Stomach (tissue), 9 donors: ENCODE data around the gene FOSL2. TPM values are rescaled to one million over a fixed set of nuclear protein-coding genes. Genes with fewer than 3 reads are reported as not detected.

Experiments
- DNase-seq, 2 donors: peaks; one replicate each; pipeline versions ENCODE4 v3.0.0 to v3.0.0-alpha.2; 2013 to 2019
- H3K27ac ChIP-seq, 5 donors: fragments of 200-600 bp in 4 of 5; sonication (generic) in 4 of 5; one replicate each; pipeline ENCODE4 v1.5.1; 2013 to 2019; ENCODE audit warnings: mild to moderate bottlenecking in 1 of 5, moderate library complexity in 1 of 5
- H3K27me3 ChIP-seq, 3 donors: fragments of 200-600 bp; sonication (generic); one replicate each; pipeline ENCODE4 v1.5.1; 2017 to 2019; ENCODE audit warnings: mixed run types in 1 of 3
- H3K36me3 ChIP-seq, 4 donors: fragments of 200-600 bp; sonication (generic); 1 replicate in 3 of 4; 2 replicates in 1 of 4; pipeline ENCODE4 v1.5.1; 2016 to 2019
- H3K4me1 ChIP-seq, 4 donors: fragments of 200-600 bp; sonication (generic); one replicate each; pipeline ENCODE4 v1.5.1; 2016 to 2019
- H3K4me3 ChIP-seq, 4 donors: fragments of 200-600 bp; sonication (generic) in 3 of 4; one replicate each; pipeline ENCODE4 v1.5.1; 2016 to 2019; ENCODE audit warnings: mild to moderate bottlenecking in 1 of 4
- H3K9me3 ChIP-seq, 4 donors: fragments of 200-600 bp; sonication (generic); one replicate each; pipeline ENCODE4 v1.5.1; 2016 to 2019
- CTCF ChIP-seq, 7 experiments: fragments of 450-650 bp in 4 of 7; fragments of 200-600 bp in 3 of 7; sonication (generic) in 3 of 7; IDR thresholded peaks; one replicate each; pipeline ENCODE4 v1.5.1; 2016 to 2019; ENCODE audit warnings: antibody characterized with exemption in 7 of 7, control low read depth in 2 of 7, mild to moderate bottlenecking in 1 of 7
- EP300 ChIP-seq: sonication (generic); formaldehyde crosslinking; IDR thresholded peaks from one replicate; pipeline ENCODE4 v1.6.1; 2017; ENCODE audit warnings: antibody characterized with exemption
- POLR2A ChIP-seq, 4 donors: fragments of 450-650 bp; IDR thresholded peaks; one replicate each; pipeline ENCODE4 v1.6.1; 2016; ENCODE audit warnings: antibody characterized with exemption in 4 of 4, control low read depth in 2 of 4, mild to moderate bottlenecking in 1 of 4, moderate library complexity in 1 of 4
- POLR2AphosphoS5 ChIP-seq, 3 donors: sonication (generic); formaldehyde crosslinking; IDR thresholded peaks; one replicate each; pipeline ENCODE4 v1.6.1; 2016; ENCODE audit warnings: antibody characterized with exemption in 3 of 3
- WGBS, 5 donors: extraction: QIAGEN DNeasy Blood & Tissue Kit in 3 of 5; methylation state at CpG; one replicate each; pipeline versions ENCODE4 v1.1.5 to v1.1.7; 2013 to 2018; 5-methylcytosine and 5-hydroxymethylcytosine counted together
- intact Hi-C: fragments of 100-400 bp; cut with DNase I; formaldehyde crosslinking; loops from one replicate; pipeline ENCODE4 v1.15.1; 2023; ENCODE audit warnings: low total_unique reads
- polyA plus RNA-seq, 3 donors: library from polyadenylated mRNA; stranded (reverse); fragments of 200-250 nt; gene quantifications; one replicate each; pipeline ENCODE4 v1.2.3, GENCODE V29; 2013
- total RNA-seq, 5 donors: library from RNA; depleted of rRNA; stranded (reverse); fragments of >200 nt; gene quantifications; one replicate each; pipeline versions ENCODE4 v1.1.0 to v1.2.3, GENCODE V29; 2014 to 2016
- donor health status: healthy with polysubstance abuse.
- donor health status: Bipolar disorder and iron deficiency.
- donor health status: healthy.

The FOSL2 gene
- total and polyA plus RNA-seq, 8 donors: 24.4 to 227 (median 71.2) TPM

DNA sequence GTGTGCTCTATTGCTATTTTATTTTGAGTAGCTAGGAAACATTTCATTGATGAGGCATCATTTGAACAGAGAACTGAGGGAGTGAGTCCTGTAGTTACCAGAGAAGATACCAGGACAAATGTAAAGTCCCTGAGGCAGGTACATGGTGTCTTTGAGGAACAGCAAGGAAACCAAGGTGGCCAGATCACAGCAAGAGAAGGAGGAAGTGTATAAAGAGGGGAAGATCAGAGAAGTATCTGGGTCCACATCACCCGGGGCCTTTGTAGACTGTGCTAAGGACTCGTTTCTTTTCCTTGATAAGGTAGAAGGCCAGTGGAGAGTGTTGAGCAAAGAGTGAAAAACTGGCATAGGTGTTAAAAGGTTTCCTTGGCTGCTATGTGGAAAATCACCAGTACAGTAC is 68.4 kb downstream of the FOSL2 start:
- DNase-seq: no peak
- Histone ChIP-seq H3K27me3 (no peaks in the 10 kb centered on the region), H3K4me3 (no peak overlapping the region), H3K36me3 (no peaks in the 10 kb centered on the region), H3K9me3 (no peaks in the 10 kb centered on the region), H3K4me1 (no peaks in the 10 kb centered on the region), H3K27ac (no peak overlapping the region)
- TF ChIP-seq POLR2A (IDR thresholded peaks at IDR 0.05) (no peak), CTCF (IDR thresholded peaks at IDR 0.05) (no peak), EP300 (no peak), POLR2AphosphoS5 (IDR thresholded peaks at IDR 0.05) (no peak)
- 14 to 49% (median 32%) methylated on average over 2 of the region's 2 CpGs for WGBS, 5 donors
- intact Hi-C loops: no loop called here

GRCh38 chr2:28462122-28462521 is 69.5 kb downstream of the FOSL2 start:
- Histone ChIP-seq H3K4me3 (no peak overlapping the region), H3K27me3 (no peaks in the 10 kb centered on the region), H3K36me3 (no peaks in the 10 kb centered on the region), H3K27ac (no peak overlapping the region), H3K9me3 (no peaks in the 10 kb centered on the region), H3K4me1 (no peaks in the 10 kb centered on the region)
- DNase-seq: no peak
- intact Hi-C loops: no loop called here
- TF ChIP-seq POLR2A (IDR thresholded peaks at IDR 0.05) (no peak), EP300 (no peak), POLR2AphosphoS5 (IDR thresholded peaks at IDR 0.05) (no peak), CTCF (IDR thresholded peaks at IDR 0.05) (no peak)

DNA sequence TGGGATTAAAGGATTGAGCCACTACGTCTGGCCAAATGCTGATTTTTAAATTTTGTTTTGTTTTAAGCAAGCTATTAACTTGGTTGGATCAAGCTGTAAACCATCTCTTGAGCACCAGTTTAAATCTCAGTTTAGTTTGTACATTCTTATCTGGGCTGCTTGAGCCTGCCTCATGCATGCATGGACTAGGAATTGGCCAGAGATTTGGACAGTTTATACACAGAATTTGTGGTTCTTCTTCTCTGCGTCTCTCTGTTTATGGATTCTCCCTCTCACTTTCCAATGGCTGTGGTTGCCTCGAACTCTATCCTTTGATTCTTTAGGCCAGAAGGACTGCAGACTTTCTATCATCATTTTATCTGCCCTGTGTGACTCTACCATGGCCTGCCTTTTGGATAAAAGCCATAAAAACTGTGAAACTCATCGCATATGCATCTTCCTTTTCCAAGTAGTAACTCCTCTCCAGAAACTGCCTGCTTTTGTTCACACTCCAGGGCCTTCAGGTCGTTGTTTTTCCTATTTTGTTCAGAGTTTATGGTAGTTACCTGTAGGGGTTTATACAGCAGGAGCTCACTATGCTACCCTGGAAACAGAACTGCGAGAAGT is 70.7 kb downstream of the FOSL2 start:
- intact Hi-C loops: no loop called here
- Histone ChIP-seq H3K27ac (peak overlapping the region in 2 of 5 donors; percentile 2 to 43), H3K4me1 (no peaks in the 10 kb centered on the region), H3K4me3 (no peak overlapping the region), H3K27me3 (no peaks in the 10 kb centered on the region), H3K9me3 (no peaks in the 10 kb centered on the region), H3K36me3 (no peaks in the 10 kb centered on the region)
- no peak for DNase-seq
- no peak for TF ChIP-seq EP300
- TF ChIP-seq CTCF (IDR thresholded peaks at IDR 0.05): no peak
- no peak for TF ChIP-seq POLR2A (IDR thresholded peaks at IDR 0.05)
- TF ChIP-seq POLR2AphosphoS5 (IDR thresholded peaks at IDR 0.05): no peak
- 61 to 74% (median 67%) methylated on average over 6 of the region's 6 CpGs for WGBS, 5 donors

DNA sequence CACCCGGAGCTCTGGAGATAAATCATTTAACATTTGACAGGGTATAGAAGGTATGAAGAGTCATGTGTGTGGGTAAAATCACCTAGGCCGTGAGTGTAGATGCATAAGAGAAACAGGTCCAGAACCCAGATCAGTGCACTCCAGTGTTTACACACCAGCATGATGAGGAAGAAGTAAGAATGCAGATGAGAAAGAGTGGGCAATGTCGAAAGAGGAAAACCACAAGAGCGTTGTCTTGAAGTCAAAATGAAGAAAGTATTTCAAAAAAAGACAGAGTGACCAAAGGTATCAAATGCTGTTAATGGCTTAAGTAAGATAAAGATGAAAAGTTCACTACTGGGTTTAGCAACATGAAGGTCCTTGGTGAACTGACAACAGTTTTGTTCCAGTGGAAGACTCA is 71.2 kb downstream of the FOSL2 start:
- Histone ChIP-seq H3K4me1 (no peaks in the 10 kb centered on the region), H3K4me3 (no peak overlapping the region), H3K27ac (peak overlapping the region in 2 of 5 donors; percentile 2 to 43), H3K36me3 (no peaks in the 10 kb centered on the region), H3K27me3 (no peaks in the 10 kb centered on the region), H3K9me3 (no peaks in the 10 kb centered on the region)
- TF ChIP-seq POLR2AphosphoS5 (IDR thresholded peaks at IDR 0.05): no peak
- TF ChIP-seq EP300: no peak
- no peak for TF ChIP-seq POLR2A (IDR thresholded peaks at IDR 0.05)
- no peak for TF ChIP-seq CTCF (IDR thresholded peaks at IDR 0.05)
- WGBS, 5 donors: 73 to 76% (median 75%) methylated on average over 4 of the region's 4 CpGs
- DNase-seq: no peak
- intact Hi-C loops: no loop called here
